ENCODE results near the gene IKZF4. TPM values are rescaled to one million over a fixed set of nuclear protein-coding genes. Genes with fewer than 3 reads are reported as not detected.

Gene IKZF4
- total and polyA plus RNA-seq, 2 experiments from 2014 or later: 4.6 to 9.0 TPM

DNA sequence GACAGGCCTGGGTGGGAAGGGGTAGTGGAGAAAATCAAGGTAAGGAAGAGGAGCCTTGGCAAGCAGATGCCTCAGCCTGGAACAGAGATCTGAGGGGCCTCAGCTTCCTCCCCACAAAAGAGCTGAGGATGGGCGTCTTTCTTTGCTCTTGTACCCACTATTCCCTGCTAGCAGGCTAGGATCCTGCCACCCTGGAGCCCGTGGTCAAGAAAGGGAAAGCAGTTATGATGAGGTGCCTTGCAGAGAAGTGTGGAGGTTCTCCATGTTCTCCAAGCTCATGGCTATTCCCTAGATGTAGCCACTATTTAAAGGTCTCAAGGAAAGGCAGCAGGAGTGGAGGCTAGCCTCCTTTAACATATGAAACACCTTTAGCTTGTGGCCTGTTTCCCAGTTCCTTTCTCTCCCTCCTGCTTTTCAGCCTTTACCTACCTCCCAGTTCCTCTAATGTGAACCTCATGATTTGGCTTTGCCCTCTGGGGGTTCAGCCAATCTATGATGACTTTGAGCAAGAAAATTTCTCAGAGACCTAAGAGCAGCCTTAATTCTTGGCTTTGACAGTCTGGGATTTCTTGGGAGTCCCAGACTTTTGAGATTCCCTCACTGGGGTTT is 1.1 kb downstream of the IKZF4 start (continued):
- TF ChIP-seq ZNF462 (CRISPR knock-in tag; IDR thresholded peaks at IDR 0.05): no peak
- no peak for TF ChIP-seq NANOG (IDR thresholded peaks at IDR 0.05; ENCODE audit: borderline replicate concordance)
- no peak for TF ChIP-seq ZNF331 (CRISPR knock-in tag; IDR thresholded peaks at IDR 0.05; ENCODE audit: low read depth)

DNA sequence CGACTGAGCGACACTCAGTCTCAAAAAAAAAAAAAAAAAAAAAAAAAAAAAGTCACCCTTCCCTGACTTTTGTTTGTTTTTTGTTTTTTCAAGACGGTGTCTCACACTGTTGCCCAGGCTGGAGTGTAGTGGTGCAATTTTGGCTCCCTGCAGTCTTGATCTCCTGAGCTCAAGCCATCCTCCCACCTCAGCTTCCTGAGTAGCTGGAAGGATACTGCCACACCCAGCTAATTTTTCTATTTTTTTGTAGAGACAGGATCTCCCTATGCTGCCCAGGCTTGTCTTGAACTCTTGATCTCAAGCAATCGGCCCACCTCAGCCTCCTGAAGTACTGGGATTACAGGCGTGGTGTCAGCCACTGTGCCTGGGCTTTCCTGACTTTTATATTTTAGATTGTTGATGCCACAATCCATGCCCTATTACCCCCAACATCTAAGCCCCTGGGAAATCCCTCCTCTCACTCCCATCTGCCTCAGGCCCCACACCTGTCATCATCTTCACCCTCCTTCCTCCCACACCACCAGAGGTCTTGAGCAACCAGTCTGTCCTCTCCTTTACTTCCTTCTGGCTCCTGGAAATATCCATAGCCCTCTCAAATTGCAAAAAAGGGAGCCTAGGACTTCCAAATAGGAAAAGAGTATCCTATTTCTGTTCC is 7.8 kb downstream of the IKZF4 start:
- H3K9me3 Mint-ChIP-seq: no peaks in the 10 kb centered on the region
- H2AFZ ChIP-seq: no peak overlapping the region
- peaks cover 2% of the 10 kb centered on the region for H3K36me3 ChIP-seq (ENCODE audit: insufficient read depth)
- no peaks in the 10 kb centered on the region for H3K4me1 ChIP-seq (ENCODE audit: insufficient read depth)
- no peak overlapping the region for H3K27ac ChIP-seq (ENCODE audit: low read depth)
- H3K9me2 ChIP-seq (ENCODE audit: insufficient read depth): no peaks in the 10 kb centered on the region
- H3K36me3 Mint-ChIP-seq (ENCODE audit: low read depth): peaks cover 69% of the 10 kb centered on the region
- H3K4me3 Mint-ChIP-seq: no peak overlapping the region
- H3K4me2 ChIP-seq: no peak overlapping the region
- H3F3A ChIP-seq (replicated peaks; ENCODE audit: low read depth): no peaks in the 10 kb centered on the region; the same call in 1 of the 2 replicates
- no peaks in the 10 kb centered on the region for H4K20me1 ChIP-seq (replicated peaks; ENCODE audit: insufficient read depth)
- no peak overlapping the region for H3K4me3 ChIP-seq
- DNase-seq (ENCODE audit: low spot score) (no peak), ATAC-seq (no peak)
- H3K79me2 ChIP-seq (replicated peaks; ENCODE audit: insufficient read depth): no peaks in the 10 kb centered on the region
- H3K27me3 Mint-ChIP-seq (ENCODE audit: insufficient read depth, low read depth, poor library complexity): peaks cover 8% of the 10 kb centered on the region
- H3K27me3 ChIP-seq (ENCODE audit: insufficient read depth): no peaks in the 10 kb centered on the region
- no peak overlapping the region for H3K27ac Mint-ChIP-seq
- no peaks in the 10 kb centered on the region for H3K4me1 Mint-ChIP-seq
- TF ChIP-seq, protein P1, sequence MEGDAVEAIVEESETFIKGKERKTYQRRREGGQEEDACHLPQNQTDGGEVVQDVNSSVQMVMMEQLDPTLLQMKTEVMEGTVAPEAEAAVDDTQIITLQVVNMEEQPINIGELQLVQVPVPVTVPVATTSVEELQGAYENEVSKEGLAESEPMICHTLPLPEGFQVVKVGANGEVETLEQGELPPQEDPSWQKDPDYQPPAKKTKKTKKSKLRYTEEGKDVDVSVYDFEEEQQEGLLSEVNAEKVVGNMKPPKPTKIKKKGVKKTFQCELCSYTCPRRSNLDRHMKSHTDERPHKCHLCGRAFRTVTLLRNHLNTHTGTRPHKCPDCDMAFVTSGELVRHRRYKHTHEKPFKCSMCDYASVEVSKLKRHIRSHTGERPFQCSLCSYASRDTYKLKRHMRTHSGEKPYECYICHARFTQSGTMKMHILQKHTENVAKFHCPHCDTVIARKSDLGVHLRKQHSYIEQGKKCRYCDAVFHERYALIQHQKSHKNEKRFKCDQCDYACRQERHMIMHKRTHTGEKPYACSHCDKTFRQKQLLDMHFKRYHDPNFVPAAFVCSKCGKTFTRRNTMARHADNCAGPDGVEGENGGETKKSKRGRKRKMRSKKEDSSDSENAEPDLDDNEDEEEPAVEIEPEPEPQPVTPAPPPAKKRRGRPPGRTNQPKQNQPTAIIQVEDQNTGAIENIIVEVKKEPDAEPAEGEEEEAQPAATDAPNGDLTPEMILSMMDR (conservative IDR thresholded peaks at IDR 0.05; ENCODE audit: low read depth in 2 of 2): no peak
- TF ChIP-seq ZNF114 (CRISPR knock-in tag; IDR thresholded peaks at IDR 0.05) (no peak), ZNF462 (CRISPR knock-in tag; IDR thresholded peaks at IDR 0.05) (no peak), EZH2 (IDR thresholded peaks at IDR 0.05; ENCODE audit: low read depth, unreplicated experiment) (no peak)
